ENCODE data around the gene MAML3.

GRCh38 chr4:140068271-140068670 is 85.7 kb downstream of the MAML3 start:
- no peak for TF ChIP-seq BHLHE40 (IDR thresholded peaks at IDR 0.05; ENCODE audit: borderline replicate concordance)
- no peak for TF ChIP-seq HDGF (IDR thresholded peaks at IDR 0.05; ENCODE audit: borderline replicate concordance)
- no peak for TF ChIP-seq NFRKB (IDR thresholded peaks at IDR 0.05)
- no peak for TF ChIP-seq SP1 (IDR thresholded peaks at IDR 0.05)
- TF ChIP-seq PKNOX1 (IDR thresholded peaks at IDR 0.05) = no peak
- no peak for TF ChIP-seq FOXM1 (IDR thresholded peaks at IDR 0.05; ENCODE audit: borderline replicate concordance)
- no peak for TF ChIP-seq FOXK2 (IDR thresholded peaks at IDR 0.05)
- no peak for TF ChIP-seq ELF4 (IDR thresholded peaks at IDR 0.05)
- TF ChIP-seq LEF1 (IDR thresholded peaks at IDR 0.05; ENCODE audit: borderline replicate concordance) = no peak
- TF ChIP-seq L3MBTL2 (conservative IDR thresholded peaks at IDR 0.05) = no peak
- no peak for TF ChIP-seq SUZ12 (IDR thresholded peaks at IDR 0.05)
- TF ChIP-seq ZNF384 (IDR thresholded peaks at IDR 0.05) = no peak
- no peak for TF ChIP-seq FOXA1 (IDR thresholded peaks at IDR 0.05)
- TF ChIP-seq TARDBP (IDR thresholded peaks at IDR 0.05) = no peak
